DOHH2 (cell line): ENCODE results near the gene HAPLN3.

ENCODE experiments used
- CTCF ChIP-seq: fragments of 200-600 bp; sonication (generic); IDR thresholded peaks from one replicate; pipeline ENCODE4 v1.5.1; 2014; ENCODE audit warnings: antibody characterized with exemption, mild to moderate bottlenecking, low read depth, low read length; ENCODE audit not compliant: poor library complexity, severe bottlenecking
- EZH2phosphoT487 ChIP-seq: fragments of 200-600 bp; sonication (generic); IDR thresholded peaks from 2 replicates; pipeline ENCODE4 v1.6.1; 2017; ENCODE audit warnings: borderline replicate concordance, mild to moderate bottlenecking, antibody characterized with exemption, low read length, moderate library complexity, mixed read lengths

GRCh38 chr15:88920186-88920891 is 25.0 kb upstream of the HAPLN3 start:
- TF ChIP-seq CTCF (no peak), EZH2phosphoT487 (no peak)
